Colonic mucosa (tissue), 4 donors: ENCODE results near the gene CD164L2. TPM values are rescaled to one million over a fixed set of nuclear protein-coding genes. Genes with fewer than 3 reads are reported as not detected.

Experiments used
- DNase-seq: peaks from one replicate; pipeline ENCODE4 v3.0.0-alpha.2; 2020
- H3K27ac ChIP-seq: fragments of 200-600 bp; one replicate; pipeline ENCODE4 v1.8.0; 2021
- H3K27me3 ChIP-seq: fragments of 200-600 bp; one replicate; pipeline ENCODE4 v1.8.0; 2021
- H3K36me3 ChIP-seq: fragments of 200-600 bp; one replicate; pipeline ENCODE4 v1.8.0; 2021
- H3K4me1 ChIP-seq: fragments of 200-600 bp; one replicate; pipeline ENCODE4 v1.8.0; 2021; ENCODE audit warnings: mild to moderate bottlenecking
- H3K4me3 ChIP-seq: fragments of 200-600 bp; one replicate; pipeline ENCODE4 v1.8.0; 2021
- H3K9ac ChIP-seq, 2 donors: one replicate each; pipeline ENCODE4 v1.7.0; 2013; ENCODE audit warnings: control low read depth in 2 of 2, low read depth in 2 of 2, low read length in 2 of 2
- H3K9me3 ChIP-seq: fragments of 200-600 bp; one replicate; pipeline ENCODE4 v1.8.0; 2021
- intact Hi-C: fragments of 100-400 bp; cut with DNase I; formaldehyde crosslinking; loops from one replicate; pipeline ENCODE4 v1.14.1; 2022
- total RNA-seq, 2 donors: library from RNA; stranded (reverse); fragmentation: NEBNext Ultra II Directional in 1 of 2; extraction: Animal tissue kit (Norgen Biotek cat#: 25700) in 1 of 2; gene quantifications; one replicate each; pipeline ENCODE4 v1.2.1, GENCODE V29; 2021
- TF ChIP-seq, protein P1 (sequence below): fragments of 200-600 bp; IDR thresholded peaks from one replicate; pipeline ENCODE4 v1.8.0; 2022; ENCODE audit warnings: antibody characterized with exemption, mild to moderate bottlenecking
- donor health status: healthy.
- donor health status: DM: no; HTN: no; CAD: no.
- donor health status: DM: no; HTN: no; CAD: no.

CD164L2 gene
- total RNA-seq, 2 donors from 2014 or later = 0.69 to 1.7 TPM

DNA sequence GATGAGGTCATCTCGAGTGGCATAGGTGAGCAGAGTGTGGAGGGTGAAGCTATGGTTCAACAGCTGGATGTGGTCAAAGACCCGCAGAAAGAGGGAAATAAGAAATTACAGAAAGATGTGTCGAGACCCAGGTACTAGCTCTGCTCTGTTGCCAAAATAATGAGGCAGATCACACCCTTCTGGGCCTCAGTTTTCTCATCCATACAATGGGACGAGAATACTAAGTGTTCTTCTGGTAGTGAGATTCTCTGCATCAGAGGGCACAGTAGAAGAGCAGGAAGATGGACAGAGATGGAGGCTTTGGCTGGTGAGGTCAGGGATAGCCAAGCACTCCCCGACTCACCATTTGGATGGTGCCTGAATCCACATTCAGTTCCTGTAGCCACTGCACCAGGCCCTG lies 27.4 kb downstream of the CD164L2 start:
- Histone ChIP-seq H3K27ac (no peak overlapping the region), H3K4me3 (no peak overlapping the region), H3K9ac (no peak overlapping the region), H3K36me3 (no peaks in the 10 kb centered on the region), H3K4me1 (peaks cover 19% of the 10 kb centered on the region), H3K9me3 (no peaks in the 10 kb centered on the region), H3K27me3 (no peaks in the 10 kb centered on the region)
- TF ChIP-seq, protein P1, sequence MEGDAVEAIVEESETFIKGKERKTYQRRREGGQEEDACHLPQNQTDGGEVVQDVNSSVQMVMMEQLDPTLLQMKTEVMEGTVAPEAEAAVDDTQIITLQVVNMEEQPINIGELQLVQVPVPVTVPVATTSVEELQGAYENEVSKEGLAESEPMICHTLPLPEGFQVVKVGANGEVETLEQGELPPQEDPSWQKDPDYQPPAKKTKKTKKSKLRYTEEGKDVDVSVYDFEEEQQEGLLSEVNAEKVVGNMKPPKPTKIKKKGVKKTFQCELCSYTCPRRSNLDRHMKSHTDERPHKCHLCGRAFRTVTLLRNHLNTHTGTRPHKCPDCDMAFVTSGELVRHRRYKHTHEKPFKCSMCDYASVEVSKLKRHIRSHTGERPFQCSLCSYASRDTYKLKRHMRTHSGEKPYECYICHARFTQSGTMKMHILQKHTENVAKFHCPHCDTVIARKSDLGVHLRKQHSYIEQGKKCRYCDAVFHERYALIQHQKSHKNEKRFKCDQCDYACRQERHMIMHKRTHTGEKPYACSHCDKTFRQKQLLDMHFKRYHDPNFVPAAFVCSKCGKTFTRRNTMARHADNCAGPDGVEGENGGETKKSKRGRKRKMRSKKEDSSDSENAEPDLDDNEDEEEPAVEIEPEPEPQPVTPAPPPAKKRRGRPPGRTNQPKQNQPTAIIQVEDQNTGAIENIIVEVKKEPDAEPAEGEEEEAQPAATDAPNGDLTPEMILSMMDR = no peak
- intact Hi-C loops = no loop called here
- DNase-seq = no peak

- Histone ChIP-seq H3K9ac (no peak overlapping the region), H3K4me1 (peaks cover 27% of the 10 kb centered on the region), H3K27me3 (no peaks in the 10 kb centered on the region), H3K36me3 (no peaks in the 10 kb centered on the region), H3K4me3 (no peak overlapping the region), H3K9me3 (no peaks in the 10 kb centered on the region), H3K27ac (no peak overlapping the region)
- no peak for DNase-seq
- TF ChIP-seq, protein P1 = no peak
- intact Hi-C loops = no loop called here
Measured at GRCh38 chr1:27353629-27354028, 29.5 kb downstream of the CD164L2 start.

GRCh38 chr1:27353166-27353565 lies 30.0 kb downstream of the CD164L2 start:
- Histone ChIP-seq H3K36me3 (no peaks in the 10 kb centered on the region), H3K4me1 (peaks cover 27% of the 10 kb centered on the region), H3K27ac (no peak overlapping the region), H3K9me3 (no peaks in the 10 kb centered on the region), H3K9ac (no peak overlapping the region), H3K27me3 (no peaks in the 10 kb centered on the region), H3K4me3 (no peak overlapping the region)
- intact Hi-C loops = no loop called here
- TF ChIP-seq, protein P1 = no peak
- no peak for DNase-seq

DNA sequence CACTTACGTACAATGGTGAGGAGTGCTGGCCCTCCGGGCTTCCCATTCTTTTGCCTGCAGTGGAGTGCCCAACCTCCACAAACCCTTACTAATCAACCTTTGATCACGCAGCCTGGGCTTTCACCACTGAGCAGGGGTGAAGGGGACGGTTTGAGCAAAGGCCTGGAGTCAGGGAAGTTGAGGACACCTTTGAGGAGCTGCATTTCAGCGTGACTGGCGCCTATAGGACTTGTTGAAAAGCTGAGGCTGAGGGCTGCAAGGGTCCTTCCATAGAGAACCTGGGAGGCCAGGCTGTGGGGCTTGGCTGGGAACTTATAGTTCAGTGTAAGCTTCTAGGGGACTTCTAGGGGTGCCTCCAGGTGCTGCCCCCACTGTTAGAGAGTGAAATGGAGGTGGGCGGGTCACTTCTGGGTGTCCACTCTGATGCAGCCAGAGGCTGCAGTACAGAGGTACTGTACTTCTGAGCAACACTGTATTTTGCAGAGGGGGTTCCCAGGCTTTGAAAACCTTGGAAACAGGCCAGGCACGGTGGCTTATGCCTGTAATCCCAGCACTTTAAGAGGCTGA lies 31.5 kb downstream of the CD164L2 start:
- Histone ChIP-seq H3K9me3 (no peaks in the 10 kb centered on the region), H3K9ac (peak overlapping the region in 1 of 2 donors; percentile 27), H3K27ac (no peak overlapping the region), H3K27me3 (no peaks in the 10 kb centered on the region), H3K4me1 (peaks cover 16% of the 10 kb centered on the region), H3K36me3 (no peaks in the 10 kb centered on the region), H3K4me3 (peak overlapping the region; percentile 2)
- no peak for DNase-seq
- intact Hi-C loops = no loop called here
- TF ChIP-seq, protein P1 = no peak

DNA sequence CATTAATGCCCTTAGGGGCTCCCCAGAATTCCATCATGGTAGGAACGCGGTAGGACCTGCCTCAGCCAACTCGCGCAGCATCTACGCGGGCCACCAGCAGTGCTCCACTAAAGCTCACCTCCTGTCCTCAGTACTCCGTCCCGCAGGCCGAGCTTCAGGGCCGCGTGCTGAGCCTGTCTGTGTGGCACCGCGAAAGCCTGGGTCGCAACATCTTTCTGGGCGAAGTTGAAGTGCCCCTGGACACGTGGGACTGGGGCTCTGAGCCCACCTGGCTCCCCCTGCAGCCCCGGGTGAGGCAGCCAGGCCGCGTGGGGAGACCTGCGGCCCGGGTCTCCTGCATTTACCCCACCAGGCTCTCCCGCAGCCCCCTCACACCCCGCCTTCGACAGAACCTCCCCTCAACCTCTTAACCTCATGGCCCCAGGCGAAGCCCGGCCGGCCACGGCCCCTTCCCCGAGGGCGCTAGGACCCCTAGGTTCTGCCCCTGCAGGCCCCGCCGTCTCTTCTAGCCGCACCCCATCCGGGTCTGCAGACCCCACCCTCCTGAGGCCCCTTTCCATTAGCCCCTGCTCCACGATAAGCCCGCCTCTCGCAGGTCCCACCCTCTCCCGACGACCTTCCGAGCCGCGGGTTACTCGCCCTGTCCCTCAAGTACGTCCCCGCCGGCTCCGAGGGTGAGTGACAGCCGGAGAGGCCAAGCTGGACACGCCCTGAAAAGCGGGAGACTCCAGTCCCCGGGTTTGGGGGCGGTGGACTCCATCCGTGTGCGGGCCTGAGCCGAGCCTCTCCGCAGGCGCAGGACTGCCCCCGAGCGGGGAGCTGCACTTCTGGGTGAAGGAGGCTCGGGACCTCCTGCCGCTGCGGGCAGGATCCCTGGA lies 32.2 kb downstream of the CD164L2 start:
- Histone ChIP-seq H3K27ac (no peak overlapping the region), H3K4me3 (peak overlapping the region; percentile 2), H3K4me1 (peaks cover 14% of the 10 kb centered on the region), H3K36me3 (no peaks in the 10 kb centered on the region), H3K9me3 (no peaks in the 10 kb centered on the region), H3K9ac (peak overlapping the region in 1 of 2 donors; percentile 39), H3K27me3 (no peaks in the 10 kb centered on the region)
- intact Hi-C loops = no loop called here
- TF ChIP-seq, protein P1 = no peak
- DNase-seq = peak; percentile 60
